BLaER1 (cell line): Measurements from ENCODE around the gene FOXJ1.

Experiments used
- H3K27ac ChIP-seq: shearing (Covaris generic); formaldehyde crosslinking; 2 replicates; pipeline ENCODE4 v1.8.1; 2022
- H3K27me3 ChIP-seq: shearing (Covaris generic); formaldehyde crosslinking; 2 replicates; pipeline ENCODE4 v1.8.1; 2022
- H3K36me3 ChIP-seq: shearing (Covaris generic); formaldehyde crosslinking; 2 replicates; pipeline ENCODE4 v1.8.1; 2022
- H3K4me1 ChIP-seq: shearing (Covaris generic); formaldehyde crosslinking; 2 replicates; pipeline ENCODE4 v1.8.1; 2022
- H3K4me2 ChIP-seq: shearing (Covaris generic); formaldehyde crosslinking; 2 replicates; pipeline ENCODE4 v1.8.1; 2022
- H3K4me3 ChIP-seq: shearing (Covaris generic); formaldehyde crosslinking; 2 replicates; pipeline ENCODE4 v1.8.1; 2022
- H3K9ac ChIP-seq: shearing (Covaris generic); formaldehyde crosslinking; 2 replicates; pipeline ENCODE4 v1.8.1; 2022
- H3K9me3 ChIP-seq: shearing (Covaris generic); formaldehyde crosslinking; 2 replicates; pipeline ENCODE4 v1.8.1; 2022
- H4K20me1 ChIP-seq: shearing (Covaris generic); formaldehyde crosslinking; 2 replicates; pipeline ENCODE4 v1.8.1; 2022
- Cebpa-rat ChIP-seq: shearing (Covaris generic); IDR thresholded peaks from 2 replicates; pipeline ENCODE4 v1.8.1; 2022

The FOXJ1 gene

DNA sequence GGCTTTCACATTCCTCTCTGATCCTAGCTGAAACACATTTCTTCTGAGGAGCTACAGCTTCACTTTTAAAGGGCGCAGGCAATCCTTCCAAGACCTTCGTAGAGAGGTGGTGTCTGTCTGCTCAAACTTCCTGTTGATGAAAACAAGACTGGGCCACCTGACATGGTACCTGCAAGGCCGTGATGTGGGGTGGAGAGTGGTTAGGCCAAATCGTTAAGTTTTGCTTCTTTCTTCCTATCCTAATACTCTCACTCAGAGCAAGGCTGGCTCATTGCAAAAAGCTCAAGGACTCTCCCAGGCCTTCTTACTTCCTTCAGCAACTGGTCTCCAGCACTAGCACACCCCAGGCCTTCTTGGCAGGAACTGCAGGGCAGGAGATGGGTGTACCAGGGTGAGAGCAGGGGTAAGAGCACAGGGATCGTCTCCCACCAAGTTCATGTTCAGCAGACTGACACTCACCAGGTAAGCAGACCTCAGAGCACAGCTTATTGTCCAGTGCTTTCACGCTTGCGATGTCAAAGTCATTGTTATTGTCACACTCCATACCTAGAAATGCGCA, 10.9 kb upstream of the FOXJ1 start:
- Histone ChIP-seq H3K27me3 (no peaks in the 10 kb centered on the region), H3K4me3 (no peak overlapping the region), H3K9me3 (no peaks in the 10 kb centered on the region), H4K20me1 (no peaks in the 10 kb centered on the region), H3K4me2 (no peak overlapping the region), H3K4me1 (peaks cover 30% of the 10 kb centered on the region), H3K27ac (no peak overlapping the region), H3K36me3 (no peaks in the 10 kb centered on the region), H3K9ac (no peak overlapping the region)
- no peak for TF ChIP-seq Cebpa-rat

DNA sequence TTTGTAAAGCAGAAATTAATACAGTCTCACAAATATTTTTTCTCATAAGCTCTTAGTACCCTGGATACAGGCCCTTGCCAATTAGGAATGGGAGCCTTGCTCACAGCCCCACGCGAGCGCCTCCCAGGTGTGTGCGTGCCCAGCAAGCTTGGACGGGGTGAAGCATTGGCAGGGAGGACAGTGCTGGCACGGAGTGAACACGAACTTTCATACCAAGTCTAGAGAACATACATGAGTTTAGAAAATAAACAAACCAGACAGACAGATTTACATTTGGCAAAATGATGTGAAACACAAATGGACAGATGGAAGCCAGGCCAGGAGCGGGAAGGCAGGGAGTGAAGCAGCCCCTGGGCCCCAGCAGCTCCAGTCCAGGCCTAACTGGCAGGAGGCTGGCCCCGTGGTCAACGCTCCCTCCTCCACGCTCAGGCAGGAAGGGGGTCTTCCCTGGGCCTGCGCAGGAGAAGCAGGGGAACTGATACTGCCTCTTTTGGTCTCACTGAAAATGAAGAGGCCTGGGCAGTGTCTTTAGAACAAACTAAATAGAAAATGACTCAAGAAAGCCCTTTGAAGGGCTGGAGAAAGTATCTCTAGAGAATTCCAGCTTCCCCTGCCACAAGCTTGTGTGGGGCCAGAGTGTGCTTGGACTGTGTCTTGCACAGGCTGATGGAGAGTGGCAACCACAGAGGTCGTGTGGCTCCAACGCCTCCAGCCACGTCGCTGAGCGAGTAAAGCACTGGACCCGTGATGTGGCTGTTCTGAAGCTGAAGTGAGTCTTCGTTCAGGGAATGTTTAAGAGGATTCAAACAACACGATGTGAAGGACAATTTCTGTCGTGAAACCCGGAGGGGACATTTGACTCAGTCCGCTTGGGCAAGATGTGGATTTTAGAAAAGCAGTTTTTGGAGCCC, 9.9 kb upstream of the FOXJ1 start:
- H3K27me3 ChIP-seq: no peaks in the 10 kb centered on the region
- H3K9me3 ChIP-seq: no peaks in the 10 kb centered on the region
- H3K4me2 ChIP-seq: peak overlapping the region; percentile 37
- H3K4me1 ChIP-seq: peaks cover 40% of the 10 kb centered on the region
- no peak overlapping the region for H3K9ac ChIP-seq
- H3K27ac ChIP-seq: no peak overlapping the region
- no peaks in the 10 kb centered on the region for H4K20me1 ChIP-seq
- no peak for TF ChIP-seq Cebpa-rat
- no peaks in the 10 kb centered on the region for H3K36me3 ChIP-seq
- H3K4me3 ChIP-seq: no peak overlapping the region

DNA sequence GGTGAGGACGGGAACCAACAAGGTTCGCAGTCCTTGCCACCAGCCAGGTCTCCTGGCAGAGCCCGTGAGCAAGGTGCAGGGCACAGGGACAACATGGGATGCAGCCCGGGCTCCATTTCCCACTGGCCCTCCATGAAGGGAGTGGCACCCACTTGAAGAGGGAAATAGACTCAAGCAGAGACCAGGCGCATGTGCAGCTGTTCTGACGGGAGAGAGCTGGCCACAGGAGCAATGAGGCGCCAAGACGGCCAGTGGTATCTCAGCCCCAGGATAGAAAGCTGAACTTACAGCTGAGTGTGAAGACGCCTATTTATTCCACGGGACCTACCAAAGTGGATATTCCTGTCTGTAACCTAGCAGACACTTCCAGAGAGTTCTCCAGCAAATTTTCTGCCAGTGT, 8.2 kb upstream of the FOXJ1 start:
- Histone ChIP-seq H3K9me3 (no peaks in the 10 kb centered on the region), H3K4me2 (no peak overlapping the region), H3K4me1 (peaks cover 57% of the 10 kb centered on the region), H3K27ac (no peak overlapping the region), H3K4me3 (no peak overlapping the region), H3K36me3 (no peaks in the 10 kb centered on the region), H3K9ac (no peak overlapping the region), H4K20me1 (no peaks in the 10 kb centered on the region), H3K27me3 (no peaks in the 10 kb centered on the region)
- no peak for TF ChIP-seq Cebpa-rat

DNA sequence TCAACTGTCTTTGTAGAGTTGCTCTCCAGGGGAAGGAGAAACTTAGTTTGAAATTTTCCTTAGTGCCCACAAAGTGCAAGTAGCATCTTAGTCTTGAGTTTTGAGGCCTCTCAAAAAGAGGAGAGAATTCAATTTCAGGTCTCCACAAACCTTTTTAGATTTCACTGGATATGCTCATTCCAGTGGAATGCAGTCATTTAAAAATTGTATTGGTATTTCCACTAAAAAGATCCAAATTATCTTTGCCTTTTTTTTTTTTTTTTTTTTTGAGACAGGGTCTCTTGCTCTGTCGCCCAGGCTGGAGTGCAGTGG, 6.9 kb upstream of the FOXJ1 start:
- no peak overlapping the region for H3K27ac ChIP-seq
- H3K9me3 ChIP-seq: no peaks in the 10 kb centered on the region
- H3K4me1 ChIP-seq: peaks cover 70% of the 10 kb centered on the region
- no peaks in the 10 kb centered on the region for H4K20me1 ChIP-seq
- no peaks in the 10 kb centered on the region for H3K36me3 ChIP-seq
- no peak for TF ChIP-seq Cebpa-rat
- no peak overlapping the region for H3K9ac ChIP-seq
- no peak overlapping the region for H3K4me3 ChIP-seq
- no peaks in the 10 kb centered on the region for H3K27me3 ChIP-seq
- H3K4me2 ChIP-seq: no peak overlapping the region

DNA sequence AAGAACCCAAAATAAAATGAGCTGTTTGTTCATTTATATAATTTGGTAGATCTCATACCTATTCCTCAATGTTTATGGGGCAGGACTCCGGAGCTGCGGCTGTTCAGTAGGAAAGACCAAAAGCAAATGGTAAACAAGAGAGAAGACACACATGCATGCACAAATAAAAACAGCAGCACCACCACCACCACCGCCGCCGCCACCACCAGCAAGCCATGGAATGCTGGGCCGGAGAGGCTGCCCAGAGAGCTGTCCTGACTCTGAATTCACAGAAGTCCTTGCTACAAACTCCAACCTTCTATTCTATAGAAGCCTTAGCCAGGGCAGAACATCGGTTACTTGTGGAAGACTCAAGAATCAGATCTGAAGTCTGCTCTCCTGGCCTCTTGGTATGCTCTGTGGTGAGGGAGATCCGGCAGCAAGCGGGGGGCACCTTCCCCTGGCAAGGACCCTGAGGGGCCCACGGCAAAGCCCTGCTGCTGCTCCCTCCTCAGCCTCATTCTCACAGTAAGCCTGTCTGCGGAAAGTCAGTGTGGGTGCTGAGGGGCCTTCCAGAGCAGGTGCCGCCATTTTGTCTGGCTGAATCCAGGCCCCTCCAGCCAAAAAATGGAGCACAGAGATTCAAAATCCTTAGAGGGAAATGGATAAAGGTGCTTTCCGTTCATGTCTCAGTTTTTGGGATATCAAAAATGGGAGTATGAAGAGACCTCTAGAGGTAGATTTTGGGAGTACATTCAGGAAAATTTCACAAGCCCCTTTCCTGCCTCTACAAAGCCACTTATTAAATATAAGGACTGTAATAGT, 6.4 kb upstream of the FOXJ1 start:
- Histone ChIP-seq H3K4me1 (peaks cover 75% of the 10 kb centered on the region), H3K27ac (no peak overlapping the region), H3K4me2 (peak overlapping the region; percentile 96; the same call in 1 of the 2 replicates), H3K9ac (no peak overlapping the region), H3K36me3 (no peaks in the 10 kb centered on the region), H3K4me3 (no peak overlapping the region), H3K27me3 (no peaks in the 10 kb centered on the region), H4K20me1 (no peaks in the 10 kb centered on the region), H3K9me3 (no peaks in the 10 kb centered on the region)
- no peak for TF ChIP-seq Cebpa-rat

DNA sequence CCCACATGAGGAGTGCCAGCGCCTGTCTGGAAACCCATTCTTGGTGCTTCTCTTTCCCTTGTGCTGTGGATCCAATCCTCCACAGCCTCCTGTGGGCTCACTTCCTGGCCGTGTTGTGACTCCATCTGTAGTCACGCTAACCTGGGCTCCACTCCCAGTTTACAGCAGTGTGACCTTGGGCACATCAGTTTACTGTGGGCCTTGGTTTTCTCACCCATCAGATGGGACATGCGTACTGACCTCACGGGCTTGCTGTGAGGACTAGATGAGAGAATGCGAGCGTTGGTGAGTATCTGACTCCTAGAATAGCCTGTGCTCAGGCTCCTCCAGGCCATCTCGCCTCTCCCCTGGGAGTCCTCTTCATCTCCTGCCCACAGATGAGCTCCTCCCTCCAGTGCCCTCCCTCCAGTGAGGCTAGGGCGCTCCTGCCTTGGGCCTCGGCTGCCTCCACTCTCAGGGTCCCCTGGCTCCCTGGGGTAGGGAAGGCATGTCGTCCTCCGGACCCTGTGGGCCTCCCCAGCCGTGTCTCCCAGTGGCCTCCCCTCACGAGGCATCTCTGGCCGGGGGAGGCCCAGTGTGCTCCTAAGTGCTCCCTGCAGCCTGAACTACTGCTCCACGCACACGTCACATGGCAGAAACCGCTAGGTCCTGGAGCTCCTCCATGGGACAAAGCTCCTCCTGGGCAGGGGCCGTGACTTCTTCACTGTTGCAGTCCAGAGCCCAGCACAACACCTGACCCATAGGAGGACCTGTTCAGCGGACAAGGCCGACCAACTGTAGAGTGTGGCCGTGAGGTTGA, 5.2 kb upstream of the FOXJ1 start:
- TF ChIP-seq Cebpa-rat: no peak
- no peaks in the 10 kb centered on the region for H4K20me1 ChIP-seq
- H3K27ac ChIP-seq: peak overlapping the region; percentile 81
- peak overlapping the region; percentile 96 for H3K4me2 ChIP-seq
- peak overlapping the region; percentile 50 for H3K4me3 ChIP-seq
- peaks cover 87% of the 10 kb centered on the region for H3K4me1 ChIP-seq
- H3K9me3 ChIP-seq: no peaks in the 10 kb centered on the region
- H3K36me3 ChIP-seq: no peaks in the 10 kb centered on the region
- H3K9ac ChIP-seq: peak overlapping the region; percentile 70
- H3K27me3 ChIP-seq: peaks cover 8% of the 10 kb centered on the region

DNA sequence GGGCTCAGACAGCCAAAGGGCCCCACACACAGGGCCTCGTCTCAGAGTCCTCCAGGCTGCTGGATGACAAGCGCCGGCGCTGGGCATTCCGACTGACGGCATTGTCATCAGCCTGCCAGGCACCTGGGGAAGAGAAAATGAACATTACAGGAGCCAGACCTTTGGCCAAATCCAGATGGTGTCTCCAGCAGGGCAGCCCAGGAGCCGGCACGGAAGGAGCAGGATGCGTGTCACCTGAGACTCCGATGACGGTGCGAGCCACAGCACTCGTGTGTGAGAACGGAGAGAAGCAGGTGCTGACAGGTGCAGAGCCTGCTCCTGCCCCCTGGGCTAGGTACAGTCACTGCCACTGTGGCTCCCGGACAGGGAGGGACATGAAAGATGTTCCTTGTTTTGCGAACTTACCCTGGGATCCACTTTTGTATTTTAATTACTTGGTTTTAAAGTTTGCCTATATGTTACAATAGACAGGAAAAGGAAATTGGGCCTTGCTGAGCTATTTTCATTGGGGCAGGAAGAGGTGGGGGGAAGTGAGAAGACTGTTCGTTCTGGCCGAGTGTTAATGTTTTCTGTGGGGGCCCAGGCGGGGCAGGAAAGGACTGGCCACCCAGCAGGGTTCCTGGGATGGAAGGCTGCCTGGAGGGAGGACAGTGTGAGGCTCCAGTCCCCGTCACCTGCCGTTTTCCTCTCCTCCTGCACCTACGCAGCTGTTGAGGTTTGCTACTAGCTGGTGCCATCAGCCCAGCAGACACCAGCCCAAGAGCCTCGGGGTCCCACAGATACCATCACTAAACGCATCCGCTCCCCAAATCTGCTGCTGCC, 4.4 kb upstream of the FOXJ1 start:
- peak overlapping the region; percentile 96 for H3K4me2 ChIP-seq

DNA sequence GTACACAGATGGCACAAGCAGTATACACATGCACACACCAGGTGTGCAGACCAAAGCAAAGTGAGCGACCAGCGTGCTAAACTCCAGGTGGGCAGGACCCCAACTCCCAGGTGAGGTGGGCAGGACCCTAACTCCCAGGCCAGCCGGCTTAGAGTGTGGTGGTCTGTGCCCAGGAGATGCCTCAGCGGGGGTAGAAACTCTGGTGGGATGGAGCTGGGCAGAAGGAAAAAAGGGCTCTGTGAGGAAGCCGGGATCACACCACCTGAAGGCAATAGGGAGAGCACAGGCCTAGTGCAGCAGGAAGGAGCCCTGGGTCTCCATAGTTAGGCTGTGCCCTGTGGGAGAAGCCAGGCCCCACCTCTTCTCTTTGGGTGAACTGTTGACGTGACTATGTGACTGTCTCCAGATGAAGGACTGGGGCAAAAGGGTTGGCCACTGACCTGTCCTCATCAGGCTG, 1.6 kb upstream of the FOXJ1 start:
- no peaks in the 10 kb centered on the region for H4K20me1 ChIP-seq
- H3K4me3 ChIP-seq: no peak overlapping the region
- no peak for TF ChIP-seq Cebpa-rat
- no peak overlapping the region for H3K27ac ChIP-seq
- H3K9me3 ChIP-seq: no peaks in the 10 kb centered on the region
- peaks cover 83% of the 10 kb centered on the region for H3K4me1 ChIP-seq
- peak overlapping the region; percentile 96 for H3K4me2 ChIP-seq
- H3K27me3 ChIP-seq: peaks cover 36% of the 10 kb centered on the region
- no peak overlapping the region for H3K9ac ChIP-seq
- H3K36me3 ChIP-seq: no peaks in the 10 kb centered on the region

More for the DNA sequence above, 4.4 kb upstream of the FOXJ1 start:
- Histone ChIP-seq H3K36me3 (no peaks in the 10 kb centered on the region), H4K20me1 (no peaks in the 10 kb centered on the region), H3K27ac (peak overlapping the region; percentile 81), H3K27me3 (peaks cover 16% of the 10 kb centered on the region), H3K4me1 (peaks cover 87% of the 10 kb centered on the region), H3K9ac (peak overlapping the region; percentile 70), H3K4me3 (peak overlapping the region; percentile 50), H3K9me3 (no peaks in the 10 kb centered on the region)
- TF ChIP-seq Cebpa-rat: no peak
